H1 (cell line): Measurements from ENCODE around the gene MAIP1. TPM values are rescaled to one million over a fixed set of nuclear protein-coding genes. Genes with fewer than 3 reads are reported as not detected.

ENCODE experiments used
- CTCF ChIA-PET: fragments of 300-600 bp; sonication (Branson Sonifier 250); formaldehyde crosslinking; loops from one replicate; lab custom pipeline; 2021; ENCODE audit not compliant: partially characterized antibody; lab: Charles Lee
- POLR2A ChIA-PET: fragments of 300-600 bp; sonication (Branson Sonifier 250); formaldehyde crosslinking; loops from one replicate; lab custom pipeline; 2021; ENCODE audit warnings: inconsistent platforms; ENCODE audit not compliant: partially characterized antibody; lab: Charles Lee
- DNase-seq, 2 experiments: peaks; one replicate each; pipeline versions ENCODE4 v3.0.0 to v3.0.0-alpha.2; 2010 to 2022; ENCODE audit warnings: low spot score in 2 of 2, low read depth in 1 of 2, mixed read lengths in 1 of 2
- FAIRE-seq: peaks from 2 replicates; lab custom pipeline; 2011; peaks lifted over from hg19 to GRCh38; lab: Jason Lieb, UNC
- H2AFZ ChIP-seq: 2 replicates; pipeline ENCODE4 v1.8.1; 2012; ENCODE audit warnings: low read length, inconsistent platforms
- H2AK5ac ChIP-seq: 2 replicates; pipeline ENCODE4 v1.6.1; 2013; ENCODE audit warnings: low read depth, low read length
- H2BK120ac ChIP-seq: replicated peaks from 2 replicates; pipeline ENCODE3; 2013; ENCODE audit warnings: low read depth, low read length, inconsistent platforms
- H2BK12ac ChIP-seq: 2 replicates; pipeline ENCODE4 v1.6.1; 2013; ENCODE audit warnings: low read depth, low read length
- H2BK15ac ChIP-seq: 2 replicates; pipeline ENCODE4 v1.6.1; 2013; ENCODE audit warnings: low read length
- H2BK20ac ChIP-seq: 2 replicates; pipeline ENCODE4 v1.6.1; 2013; ENCODE audit warnings: low read length
- H2BK5ac ChIP-seq: 2 replicates; pipeline ENCODE4 v1.6.1; 2013; ENCODE audit warnings: low read depth, low read length
- H3K14ac ChIP-seq: 2 replicates; pipeline ENCODE4 v1.6.1; 2013; ENCODE audit warnings: inconsistent platforms; ENCODE audit not compliant: insufficient read length
- H3K18ac ChIP-seq: 2 replicates; pipeline ENCODE4 v1.6.1; 2013; ENCODE audit warnings: low read length; ENCODE audit errors: extremely low read depth
- H3K23ac ChIP-seq: 2 replicates; pipeline ENCODE4 v1.6.1; 2013; ENCODE audit warnings: inconsistent platforms; ENCODE audit not compliant: insufficient read length
- H3K23me2 ChIP-seq: 2 replicates; pipeline ENCODE4 v1.6.1; 2013; ENCODE audit warnings: low read depth, low read length
- H3K27ac ChIP-seq: 2 replicates; pipeline ENCODE4 v1.6.1; 2011; ENCODE audit warnings: low read depth, low read length, inconsistent platforms
- H3K27me3 ChIP-seq, 4 experiments: replicated peaks in 1 of 4; 1 replicate in 1 of 4; 2 replicates in 3 of 4; pipeline versions ENCODE4 v1.6.1 to v1.8.1; 2011 to 2013; ENCODE audit warnings: low read length in 3 of 4, mild to moderate bottlenecking in 3 of 4, inconsistent platforms in 2 of 4, mixed read lengths in 2 of 4, moderate library complexity in 1 of 4; ENCODE audit not compliant: control insufficient read depth in 3 of 4, insufficient read depth in 3 of 4; ENCODE audit errors: extremely low read depth in 1 of 4
- H3K36me3 ChIP-seq, 4 experiments: 2 replicates each; pipeline versions ENCODE4 v1.6.1 to v1.8.1; 2011 to 2013; ENCODE audit warnings: mild to moderate bottlenecking in 4 of 4, low read length in 3 of 4, moderate library complexity in 2 of 4, control low read depth in 1 of 4, inconsistent platforms in 1 of 4; ENCODE audit not compliant: insufficient read depth in 4 of 4, control insufficient read depth in 2 of 4
- H3K4ac ChIP-seq: replicated peaks from 2 replicates; pipeline ENCODE3; 2013; ENCODE audit warnings: low read length, low read depth, mixed read lengths, inconsistent platforms; ENCODE audit not compliant: insufficient read length
- H3K4me1 ChIP-seq, 4 experiments: replicated peaks in 1 of 4; 1 replicate in 1 of 4; 2 replicates in 3 of 4; pipeline versions ENCODE4 v1.6.1 to v1.8.1; 2011 to 2013; ENCODE audit warnings: low read length in 3 of 4, inconsistent platforms in 2 of 4, mixed read lengths in 1 of 4; ENCODE audit not compliant: insufficient read depth in 4 of 4, control insufficient read depth in 3 of 4
- H3K4me2 ChIP-seq, 2 experiments: 2 replicates each; pipeline versions ENCODE4 v1.6.1 to v1.8.1; 2011 to 2013; ENCODE audit warnings: low read depth in 2 of 2, low read length in 2 of 2, control low read depth in 1 of 2, inconsistent platforms in 1 of 2, mild to moderate bottlenecking in 1 of 2; ENCODE audit not compliant: insufficient read depth in 1 of 2
- H3K4me3 ChIP-seq, 4 experiments: fragments of 200-600, 300-600 bp in 1 of 4; sonication (generic), shearing (Covaris generic), sonication (Bioruptor Twin) in 1 of 4; 2 replicates each; pipeline versions ENCODE4 v1.5.1 to v1.8.1; 2011 to 2016; ENCODE audit warnings: low read length in 4 of 4, low read depth in 3 of 4, control low read depth in 2 of 4, inconsistent platforms in 2 of 4, mild to moderate bottlenecking in 2 of 4, mixed read lengths in 1 of 4, moderate library complexity in 1 of 4; ENCODE audit not compliant: insufficient read depth in 2 of 4; ENCODE audit errors: extremely low read depth in 1 of 4
- H3K56ac ChIP-seq: replicated peaks from 2 replicates; pipeline ENCODE3; 2013; ENCODE audit warnings: low read depth, mild to moderate bottlenecking, mixed read lengths, low read length, inconsistent platforms; ENCODE audit not compliant: insufficient read length
- H3K79me1 ChIP-seq: 2 replicates; pipeline ENCODE4 v1.6.1; 2013; ENCODE audit warnings: low read depth, low read length, control low read depth
- H3K79me2 ChIP-seq, 2 experiments: 2 replicates each; pipeline versions ENCODE4 v1.6.1 to v1.8.1; 2012 to 2013; ENCODE audit warnings: low read length in 2 of 2, mild to moderate bottlenecking in 2 of 2, inconsistent platforms in 1 of 2; ENCODE audit not compliant: insufficient read depth in 2 of 2, control insufficient read depth in 1 of 2
- H3K9ac ChIP-seq, 4 experiments: replicated peaks in 1 of 4; 1 replicate in 1 of 4; 2 replicates in 3 of 4; pipeline versions ENCODE4 v1.6.1 to v1.8.1; 2011 to 2013; ENCODE audit warnings: low read depth in 3 of 4, low read length in 3 of 4, control low read depth in 2 of 4, mild to moderate bottlenecking in 2 of 4, moderate library complexity in 2 of 4, inconsistent platforms in 1 of 4; ENCODE audit errors: extremely low read depth in 1 of 4
- H3K9me3 ChIP-seq, 2 experiments: 2 replicates each; pipeline versions ENCODE4 v1.6.1 to v1.8.1; 2012 to 2013; ENCODE audit warnings: mild to moderate bottlenecking in 2 of 2, moderate library complexity in 2 of 2, control low read depth in 1 of 2, inconsistent platforms in 1 of 2, low read depth in 1 of 2, low read length in 1 of 2, mixed read lengths in 1 of 2; ENCODE audit not compliant: insufficient read depth in 2 of 2
- H4K20me1 ChIP-seq, 2 experiments: replicated peaks in 1 of 2; 2 replicates each; pipeline versions ENCODE3 to v1.8.1; 2011 to 2013; ENCODE audit warnings: inconsistent platforms in 2 of 2, low read length in 2 of 2, mild to moderate bottlenecking in 1 of 2; ENCODE audit not compliant: insufficient read depth in 2 of 2, control insufficient read depth in 1 of 2
- H4K5ac ChIP-seq: 2 replicates; pipeline ENCODE4 v1.6.1; 2013; ENCODE audit warnings: low read length, low read depth, mixed read lengths, inconsistent platforms; ENCODE audit not compliant: insufficient read length
- H4K8ac ChIP-seq: 2 replicates; pipeline ENCODE4 v1.8.0; 2013; ENCODE audit warnings: mild to moderate bottlenecking, moderate library complexity, low read length, inconsistent platforms; ENCODE audit not compliant: insufficient read depth; ENCODE audit errors: extremely low read depth
- H4K91ac ChIP-seq: replicated peaks from 2 replicates; pipeline ENCODE3; 2013; ENCODE audit warnings: low read length, mixed read lengths, inconsistent platforms; ENCODE audit not compliant: insufficient read length
- CHD2 ChIP-seq: IDR thresholded peaks from 2 replicates; pipeline ENCODE4 v1.6.1; 2012; ENCODE audit warnings: low read length, improper control_type of control experiment
- EZH2 ChIP-seq: fragments of 200-600 bp; sonication (generic); IDR thresholded peaks from 2 replicates; pipeline ENCODE4 v1.7.1; 2012; ENCODE audit warnings: low read depth, mild to moderate bottlenecking, moderate library complexity, low read length, inconsistent platforms; ENCODE audit not compliant: severe bottlenecking
- FOSL1 ChIP-seq: IDR thresholded peaks from 2 replicates; pipeline ENCODE4 v1.6.1; 2011; ENCODE audit warnings: mild to moderate bottlenecking, low read depth, low read length, moderate library complexity; ENCODE audit not compliant: insufficient read depth
- KDM5A ChIP-seq: fragments of 200-600 bp; IDR thresholded peaks from 2 replicates; pipeline ENCODE4 v1.7.1; 2012; ENCODE audit warnings: mild to moderate bottlenecking, low read length, inconsistent platforms, mixed read lengths
- MAX ChIP-seq: IDR thresholded peaks from 2 replicates; pipeline ENCODE4 v1.6.1; 2012; ENCODE audit warnings: inconsistent platforms
- PHF8 ChIP-seq: fragments of 200-600 bp; sonication (generic); conservative IDR thresholded peaks from 2 replicates; pipeline ENCODE4 v1.7.1; 2012; ENCODE audit warnings: low read depth, mild to moderate bottlenecking, inconsistent platforms, low read length, moderate library complexity
- RXRA ChIP-seq: IDR thresholded peaks from 2 replicates; pipeline ENCODE4 v1.6.1; 2011; ENCODE audit warnings: low read depth, mild to moderate bottlenecking, low read length, moderate library complexity; ENCODE audit not compliant: insufficient read depth
- TBP ChIP-seq: IDR thresholded peaks from 2 replicates; pipeline ENCODE4 v1.6.1; 2011; ENCODE audit warnings: low read depth, low read length, improper control_type of control experiment
- YY1 ChIP-seq: IDR thresholded peaks from 2 replicates; pipeline ENCODE4 v1.6.1; 2011; ENCODE audit warnings: low read depth, mild to moderate bottlenecking, low read length
- WGBS, 2 experiments: shearing (Covaris generic) in 1 of 2; methylation state at CpG; one replicate each; pipeline versions ENCODE4 v1.1.6 to v1.1.7; 2013 to 2015; ENCODE audit warnings: low lambda C conversion rate in 2 of 2, mixed read lengths in 2 of 2, inconsistent platforms in 1 of 2, low coverage in 1 of 2, missing lambda C conversion rate in 1 of 2; ENCODE audit not compliant: insufficient replicate concordance in 2 of 2, insufficient coverage in 1 of 2, insufficient read length in 1 of 2; ENCODE audit errors: extremely low coverage in 1 of 2, missing lambda C conversion rate in 1 of 2; 5-methylcytosine and 5-hydroxymethylcytosine counted together
- polyA plus RNA-seq, 7 experiments: library from polyadenylated mRNA; depleted of rRNA in 3 of 7; stranded (reverse) in 5 of 7; unstranded in 2 of 7; fragments of >200 nt in 5 of 7; fragments of 200-250 nt in 2 of 7; gene quantifications; 1 replicate in 5 of 7; 2 replicates in 1 of 7; 4 replicates in 1 of 7; pipeline versions ENCODE4 v1.2.1 to v1.2.3, GENCODE V29; 2011 to 2013; ENCODE audit warnings: missing spikeins in 2 of 7, mixed read lengths in 2 of 7
- total RNA-seq: library from RNA; stranded (reverse); fragmentation: NEBNext Ultra II Directional; extraction: Animal tissue kit (Norgen Biotek cat#: 25700); gene quantifications from 2 replicates; pipeline ENCODE4 v1.2.1, GENCODE V29; 2021

MAIP1 gene
- total and polyA plus RNA-seq, 2 of the 8 experiments (the other 6 are each of a cell fraction or from before 2014, with no cell fraction given) = 23.2 to 28.5 TPM

- no peak overlapping the region for H2AK5ac ChIP-seq
- H3K4me1 ChIP-seq = no peaks in the 10 kb centered on the region
- H2BK20ac ChIP-seq = no peak overlapping the region
- H2BK15ac ChIP-seq = no peak overlapping the region
- no peaks in the 10 kb centered on the region for H3K79me1 ChIP-seq
- no peak for FAIRE-seq
- no peak overlapping the region for H4K91ac ChIP-seq
- no peak overlapping the region for H3K23ac ChIP-seq
- H4K20me1 ChIP-seq = no peaks in the 10 kb centered on the region
- 93% methylated on average over 6 of the region's 6 CpGs; no CpG with 5 or more reads in 1 of the 2 experiments for WGBS, 2 experiments
- H3K4me3 ChIP-seq = no peak overlapping the region
- H4K5ac ChIP-seq = no peak overlapping the region
- no peak overlapping the region for H3K4ac ChIP-seq
- no peak overlapping the region for H3K56ac ChIP-seq
- no peak overlapping the region for H3K14ac ChIP-seq
- H3K9ac ChIP-seq = no peak overlapping the region
- no peak overlapping the region for H2AFZ ChIP-seq
- H3K9me3 ChIP-seq = no peaks in the 10 kb centered on the region
- no peak overlapping the region for H2BK5ac ChIP-seq
- no peak overlapping the region for H3K4me2 ChIP-seq
- no peaks in the 10 kb centered on the region; a peak in 2 of 8 replicates for H3K36me3 ChIP-seq
- CTCF ChIA-PET = interaction anchor here (1.2 to 1.5 kb wide), 3 partner anchors 25 to 604 kb away, joined by 3 to 7 read pairs (median 3); no protein-coding TSS in a partner anchor
- H2BK12ac ChIP-seq = no peak overlapping the region
- H3K27me3 ChIP-seq = no peaks in the 10 kb centered on the region
- TF ChIP-seq KDM5A (no peak), TBP (no peak), RXRA (no peak), EZH2 (no peak), PHF8 (no peak), CHD2 (no peak), MAX (no peak), YY1 (no peak), FOSL1 (no peak)
- no peak overlapping the region for H3K18ac ChIP-seq
- H3K23me2 ChIP-seq = no peaks in the 10 kb centered on the region
- no peaks in the 10 kb centered on the region for H3K79me2 ChIP-seq
- no peak overlapping the region for H4K8ac ChIP-seq
- no peak overlapping the region for H2BK120ac ChIP-seq
- no peak overlapping the region for H3K27ac ChIP-seq
- no peak for DNase-seq
- POLR2A ChIA-PET = interaction anchor here (1.1 kb wide), 1 partner anchor 16 kb away, joined by 3 read pairs; no protein-coding TSS in a partner anchor
Measured at GRCh38 chr2:199972088-199972626, 16.8 kb downstream of the MAIP1 start.
